ENCODE data around the gene HHIPL1.

DNA sequence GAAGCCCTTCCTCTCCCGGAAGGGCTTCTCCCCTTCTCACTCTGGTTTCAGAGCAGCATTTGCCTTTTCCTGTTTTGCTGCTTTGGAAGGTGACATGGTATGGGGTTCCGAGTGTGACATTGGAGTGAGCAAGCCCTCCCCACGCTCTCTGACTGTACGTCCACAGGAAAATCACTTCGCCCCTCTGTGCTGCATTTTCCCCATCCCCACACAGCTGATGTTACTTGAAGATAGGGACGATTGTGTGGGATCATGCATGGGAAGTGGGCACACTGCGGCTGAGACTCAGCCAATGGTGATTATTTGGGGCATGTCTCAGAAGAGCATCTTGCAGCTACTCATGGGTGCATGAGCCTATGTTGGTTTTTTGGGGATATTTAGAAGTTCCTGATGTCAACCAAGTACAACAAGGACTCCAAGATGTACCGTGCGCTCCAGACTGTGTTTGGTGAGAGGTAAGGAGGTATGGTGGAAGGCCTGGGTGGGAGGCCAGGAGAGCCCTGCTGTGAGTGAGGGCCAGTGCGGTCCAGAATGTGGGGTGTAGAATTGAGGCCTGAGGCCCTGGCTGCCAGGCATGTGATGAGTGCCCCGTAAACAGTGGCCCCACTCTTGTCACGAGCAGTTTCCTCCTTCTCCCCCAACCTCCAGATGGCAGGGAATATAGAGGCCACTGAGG is 54.3 kb downstream of the HHIPL1 start:
- TF ChIP-seq POLR2A (IDR thresholded peaks at IDR 0.05; ENCODE audit: low read length) (no peak), GATA1 (IDR thresholded peaks at IDR 0.05; ENCODE audit: low read depth, low read length) (no peak)

Data from erythroblast (primary cell).